ENCODE measurements around the gene RAB7A. TPM values are rescaled to one million over a fixed set of nuclear protein-coding genes. Genes with fewer than 3 reads are reported as not detected.

Gene RAB7A
- 103 TPM for total RNA-seq

GRCh38 chr3:128726023-128727016 lies at the start of gene RAB7A:
TSS of gene RAB7A (plus strand) at chr3:128726183. CDS start at chr3:128795368, 69,185 bp downstream.
- ATAC-seq (peak; percentile 95), DNase-seq (ENCODE audit: low spot score) (peak; percentile 99)

- DNase-seq (ENCODE audit: low spot score): no peak
- no peak for ATAC-seq
Observed at GRCh38 chr3:128679338-128679737, 46.6 kb upstream of the RAB7A start.

GRCh38 chr3:128680603-128681368 lies 45.2 kb upstream of the RAB7A start:
- peak; percentile 99 for DNase-seq (ENCODE audit: low spot score)
- ATAC-seq: peak; percentile 97

GRCh38 chr3:128681369-128681829 lies 44.6 kb upstream of the RAB7A start:
- no peak for DNase-seq (ENCODE audit: low spot score)
- no peak for ATAC-seq

- no peak for DNase-seq (ENCODE audit: low spot score)
- no peak for ATAC-seq
Observed at GRCh38 chr3:128683957-128684356, 42.0 kb upstream of the RAB7A start.

GRCh38 chr3:128684986-128685726 lies 40.8 kb upstream of the RAB7A start:
- ATAC-seq: no peak

GRCh38 chr3:128686465-128686864 lies 39.5 kb upstream of the RAB7A start:
- DNase-seq (ENCODE audit: low spot score) (no peak), ATAC-seq (peak; percentile 22)

More at GRCh38 chr3:128684986-128685726, 40.8 kb upstream of the RAB7A start:
- no peak for DNase-seq (ENCODE audit: low spot score)

GRCh38 chr3:128689060-128689459 lies 36.9 kb upstream of the RAB7A start:
- ATAC-seq (no peak), DNase-seq (ENCODE audit: low spot score) (no peak)

GRCh38 chr3:128693696-128694095 lies 32.3 kb upstream of the RAB7A start:
- no peak for DNase-seq (ENCODE audit: low spot score)
- no peak for ATAC-seq

GRCh38 chr3:128697341-128697740 lies 28.6 kb upstream of the RAB7A start:
- DNase-seq (ENCODE audit: low spot score) (no peak), ATAC-seq (no peak)

- peak; percentile 87 for ATAC-seq
- peak; percentile 53 for DNase-seq (ENCODE audit: low spot score)
Observed at GRCh38 chr3:128698211-128699047, 27.6 kb upstream of the RAB7A start.

- DNase-seq (ENCODE audit: low spot score): no peak
Observed at GRCh38 chr3:128701342-128702212, 24.4 kb upstream of the RAB7A start.

GRCh38 chr3:128702391-128702790 lies 23.6 kb upstream of the RAB7A start:
- ATAC-seq (no peak), DNase-seq (ENCODE audit: low spot score) (no peak)

More at GRCh38 chr3:128701342-128702212, 24.4 kb upstream of the RAB7A start:
- ATAC-seq: no peak

- ATAC-seq (no peak), DNase-seq (ENCODE audit: low spot score) (no peak)
Observed at GRCh38 chr3:128703561-128703960, 22.4 kb upstream of the RAB7A start.

GRCh38 chr3:128706086-128706615 lies 19.8 kb upstream of the RAB7A start:
- DNase-seq (ENCODE audit: low spot score): no peak
- no peak for ATAC-seq

- DNase-seq (ENCODE audit: low spot score) (no peak), ATAC-seq (peak; percentile 86)
Observed at GRCh38 chr3:128707928-128708494, 18.0 kb upstream of the RAB7A start.

GRCh38 chr3:128709038-128709437 lies 16.9 kb upstream of the RAB7A start:
- ATAC-seq (no peak), DNase-seq (ENCODE audit: low spot score) (no peak)

- ATAC-seq: no peak
- no peak for DNase-seq (ENCODE audit: low spot score)
Observed at GRCh38 chr3:128709506-128710210, 16.3 kb upstream of the RAB7A start.

Measured in left lobe of liver (tissue), 2 donors.